GM19452 (cell line): Measurements from ENCODE around the gene PLA2G1B.
A peak's percentile ranks its signal among the peaks of the same experiment; 100 is the strongest.

Experiments used
- ATAC-seq: cut with Tn5 transposase; IDR thresholded peaks from one replicate; pipeline ENCODE4 v1.9.1; 2021; ENCODE audit not compliant: unreplicated experiment

Gene PLA2G1B

DNA sequence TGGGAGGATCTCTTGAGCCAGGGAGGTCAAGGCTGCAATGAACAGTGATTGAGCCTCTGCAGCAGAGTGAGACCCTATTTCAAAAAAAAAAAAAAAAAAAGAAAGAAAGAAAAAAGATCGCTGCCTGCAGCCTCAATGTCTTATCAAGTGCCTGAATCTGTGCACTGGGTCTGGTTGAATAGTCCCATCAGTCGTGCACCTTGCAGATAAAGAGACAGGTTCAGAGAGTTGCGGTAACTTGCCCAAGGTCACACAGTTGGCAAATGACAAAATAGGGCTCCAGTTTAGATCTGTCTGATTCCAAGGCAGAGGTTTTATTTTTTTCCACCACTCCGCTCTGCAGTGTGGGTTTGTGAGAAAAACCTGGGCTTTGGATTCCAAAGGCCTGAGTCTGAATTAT lies 649 bp upstream of the PLA2G1B start:
- ATAC-seq, result no peak

DNA sequence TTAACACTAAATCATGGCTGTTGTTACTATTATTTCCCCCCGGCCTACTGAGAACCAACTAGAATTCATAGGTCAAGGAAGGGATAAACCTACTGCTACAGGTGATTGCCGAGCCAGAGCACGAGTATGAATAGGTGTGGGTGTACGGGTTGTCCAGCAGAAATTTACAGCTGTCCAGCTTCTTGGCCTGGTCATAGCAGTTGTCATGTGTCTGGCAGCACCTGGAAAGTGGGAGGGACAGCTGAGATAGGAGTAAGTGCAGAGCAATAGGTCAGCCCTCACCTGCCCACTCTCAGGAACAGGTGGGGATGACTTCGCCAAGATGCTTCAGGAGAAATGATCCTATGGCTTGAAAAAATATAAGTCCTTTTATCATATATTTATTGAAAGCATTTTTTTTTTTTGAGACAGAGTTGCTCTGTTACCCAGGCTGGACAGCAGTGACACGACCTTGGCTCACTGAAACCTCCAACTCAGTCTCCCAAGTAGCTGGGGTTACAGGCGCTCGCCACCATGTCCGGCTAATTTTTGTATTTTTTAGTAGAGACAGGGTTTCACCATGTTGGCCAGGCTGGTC lies 2.6 kb downstream of the PLA2G1B start:
- ATAC-seq, result no peak

DNA sequence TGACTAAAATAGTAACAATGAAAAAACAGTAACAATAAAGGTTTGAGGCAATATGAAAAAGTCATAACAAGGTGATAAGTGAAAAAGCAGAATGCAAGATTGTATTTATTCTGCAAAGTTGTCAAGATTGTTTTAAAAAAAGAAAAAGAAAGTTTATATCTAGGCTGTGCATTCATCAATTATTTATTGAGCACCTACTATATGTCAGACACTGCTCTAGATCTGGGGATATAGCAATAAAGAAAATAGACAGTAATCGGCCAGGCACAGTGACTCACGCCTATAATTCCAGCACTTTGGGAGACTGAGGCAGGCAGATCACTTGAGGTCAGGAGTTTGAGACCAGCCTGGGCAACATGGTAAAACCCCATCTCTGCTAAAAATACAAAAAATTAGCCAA lies 3.8 kb downstream of the PLA2G1B start:
- ATAC-seq, result no peak

DNA sequence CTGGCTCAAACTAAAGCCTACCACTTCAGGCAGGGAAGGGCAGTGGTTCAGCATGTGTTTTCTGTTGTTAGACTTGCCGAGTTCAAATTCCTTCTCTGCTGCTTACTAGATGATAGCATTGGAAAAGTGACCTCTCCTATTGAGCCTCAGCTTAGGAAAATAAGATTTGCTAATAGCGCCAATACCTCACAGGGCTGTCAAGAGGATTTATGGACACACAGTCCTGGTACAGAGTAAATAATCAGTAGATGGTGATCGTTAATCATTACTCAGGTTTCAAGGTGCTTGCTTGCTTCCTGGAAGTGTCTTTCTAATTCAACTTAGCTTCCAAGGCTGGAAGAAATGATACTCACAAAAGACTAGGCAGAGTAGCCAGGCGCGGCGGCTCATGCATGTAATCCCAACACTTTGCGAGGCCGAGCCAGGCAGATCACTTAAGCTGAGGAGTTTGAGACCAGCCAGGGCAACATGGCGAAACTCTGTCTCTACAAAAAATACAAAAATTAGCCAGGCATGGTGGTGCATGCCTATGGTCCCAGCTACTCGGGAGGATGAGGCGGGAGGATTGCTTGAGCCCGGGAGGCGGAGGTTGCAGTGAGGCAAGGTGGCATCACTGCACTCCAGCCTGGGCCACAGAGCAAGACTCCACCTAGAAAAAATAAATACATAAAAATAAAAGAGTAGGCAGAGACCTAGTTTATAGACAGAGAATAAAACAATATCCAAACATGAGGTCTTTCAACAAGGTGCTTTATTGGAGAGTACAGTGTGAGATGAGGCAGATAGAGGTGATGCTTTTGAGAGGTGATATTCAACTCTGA lies 6.0 kb downstream of the PLA2G1B start:
- ATAC-seq, result no peak

DNA sequence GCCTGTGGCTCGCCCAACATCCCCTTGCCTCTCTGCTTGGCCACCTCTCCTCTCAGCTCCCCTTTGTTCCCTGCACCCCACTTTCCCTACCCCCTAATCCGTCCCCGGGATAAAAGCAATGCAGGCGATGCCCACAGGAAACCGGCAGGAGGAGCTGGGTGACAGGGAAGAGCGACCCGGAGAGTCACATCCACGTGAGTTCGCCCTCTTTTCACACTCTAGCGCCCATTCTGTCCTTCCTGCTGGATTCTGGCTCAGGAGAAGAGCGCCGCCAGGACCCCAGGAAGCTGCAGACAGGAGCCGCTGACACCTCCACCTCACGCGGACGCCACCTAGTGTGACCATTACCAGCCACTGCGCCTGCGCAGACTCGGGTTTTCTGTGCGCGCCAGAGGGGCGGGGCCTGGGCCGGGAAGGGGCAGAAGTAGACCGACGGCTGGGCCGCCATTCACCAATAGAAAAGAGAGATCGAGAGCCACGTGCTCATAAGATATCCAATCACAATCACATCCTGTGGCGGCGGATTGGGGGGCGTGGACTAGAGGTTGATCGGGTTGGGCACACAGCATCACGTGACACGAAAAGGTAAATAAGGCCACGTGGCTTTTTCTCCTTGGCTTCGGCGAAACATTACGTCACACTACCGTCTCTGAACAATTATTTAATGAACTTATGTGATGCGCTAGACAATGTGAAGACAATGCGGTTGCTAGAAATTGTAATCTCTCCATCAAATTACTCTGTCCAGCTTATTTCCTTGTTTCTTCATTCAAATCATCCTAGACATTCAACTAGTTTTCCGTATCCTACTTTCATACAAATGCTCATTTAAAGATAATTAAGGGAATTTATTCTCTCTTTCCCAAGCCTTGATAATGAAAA lies 10.1 kb downstream of the PLA2G1B start:
- peak; percentile 98 for ATAC-seq

DNA sequence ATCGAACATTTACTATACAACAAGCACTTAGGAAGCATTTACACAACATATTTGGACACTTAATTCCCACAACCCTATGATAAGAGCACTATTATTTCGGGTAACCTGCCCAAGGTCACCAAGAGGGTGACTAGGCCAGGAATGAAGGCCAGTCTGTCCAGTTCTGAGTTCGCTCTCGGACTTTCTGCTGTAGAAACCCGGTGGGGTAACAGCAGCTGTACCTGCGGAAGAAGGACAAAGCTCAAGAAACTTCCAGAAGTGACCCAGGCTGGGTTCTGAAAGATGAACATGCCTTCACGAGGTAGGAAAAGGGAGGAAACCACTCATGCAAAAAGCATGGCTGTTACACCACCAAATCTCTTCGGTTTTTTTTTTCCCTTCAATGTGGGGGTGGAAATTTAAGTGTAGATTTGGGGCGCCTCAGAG lies 10.8 kb downstream of the PLA2G1B start:
- no peak for ATAC-seq

DNA sequence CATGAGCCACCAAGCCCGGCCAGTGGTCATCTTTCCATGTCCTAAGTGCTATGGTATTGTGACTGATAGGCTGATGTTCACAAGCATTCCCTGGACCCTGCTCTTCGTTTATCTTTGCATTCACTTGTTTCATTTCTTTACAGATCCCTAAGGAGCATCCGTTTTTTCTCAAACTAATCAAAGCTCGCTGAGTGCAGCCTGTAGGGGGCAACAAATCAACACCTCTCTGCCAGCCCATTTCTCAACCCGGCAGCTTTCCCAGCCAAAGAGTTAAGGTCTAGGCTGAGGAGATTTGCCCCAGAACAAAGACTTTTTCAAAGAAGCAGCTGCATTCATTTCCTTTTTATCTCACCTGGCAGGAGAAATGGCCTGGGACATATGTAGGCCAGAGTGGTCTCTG lies 13.4 kb downstream of the PLA2G1B start:
- no peak for ATAC-seq

DNA sequence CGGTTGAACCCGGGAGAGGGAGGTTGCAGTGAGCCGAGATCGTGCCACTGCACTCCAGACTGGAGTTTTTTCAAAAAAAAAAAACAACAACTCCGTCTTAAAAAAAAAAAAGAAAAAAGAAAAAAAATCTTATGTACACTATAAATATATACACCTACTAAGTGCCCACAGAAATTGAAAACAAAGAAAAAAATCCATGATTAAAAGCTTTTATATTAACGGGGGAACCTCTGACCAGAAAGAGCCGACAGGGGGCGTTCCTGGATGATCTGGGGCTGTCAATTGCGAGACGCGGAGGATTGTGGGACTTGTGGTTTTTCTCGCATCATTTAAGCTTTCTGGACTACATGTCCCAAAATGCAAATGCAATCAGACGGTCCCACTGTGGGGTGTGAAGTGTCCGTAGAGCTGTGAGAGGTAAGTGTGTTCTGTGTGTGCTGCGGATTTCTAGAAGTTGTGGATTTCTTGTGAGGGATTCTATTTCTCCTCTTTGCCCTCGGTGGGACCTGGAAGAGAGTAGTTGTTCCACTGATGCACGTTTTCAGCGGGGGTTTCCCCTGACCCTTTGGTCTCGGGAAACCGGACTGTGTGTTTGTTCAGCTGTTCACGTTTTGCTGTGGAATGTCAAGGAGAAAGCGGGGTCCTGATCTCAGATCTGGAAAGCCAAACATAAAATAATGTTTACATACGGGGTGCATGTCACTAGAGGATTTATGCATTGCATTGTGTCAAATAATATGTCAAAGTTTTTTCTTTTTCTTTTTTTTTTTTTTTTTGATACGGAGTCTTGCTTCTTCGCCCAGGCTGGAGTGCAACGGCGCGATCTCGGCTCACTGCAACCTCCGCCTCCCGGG lies 25.4 kb downstream of the PLA2G1B start, which contains the start of gene SIRT4:
SIRT4 (plus strand) TSS at position 360 of the 854 bp plus-strand sequence. CDS start 1,241 bp downstream, outside the sequence.
- peak; percentile 94 for ATAC-seq

DNA sequence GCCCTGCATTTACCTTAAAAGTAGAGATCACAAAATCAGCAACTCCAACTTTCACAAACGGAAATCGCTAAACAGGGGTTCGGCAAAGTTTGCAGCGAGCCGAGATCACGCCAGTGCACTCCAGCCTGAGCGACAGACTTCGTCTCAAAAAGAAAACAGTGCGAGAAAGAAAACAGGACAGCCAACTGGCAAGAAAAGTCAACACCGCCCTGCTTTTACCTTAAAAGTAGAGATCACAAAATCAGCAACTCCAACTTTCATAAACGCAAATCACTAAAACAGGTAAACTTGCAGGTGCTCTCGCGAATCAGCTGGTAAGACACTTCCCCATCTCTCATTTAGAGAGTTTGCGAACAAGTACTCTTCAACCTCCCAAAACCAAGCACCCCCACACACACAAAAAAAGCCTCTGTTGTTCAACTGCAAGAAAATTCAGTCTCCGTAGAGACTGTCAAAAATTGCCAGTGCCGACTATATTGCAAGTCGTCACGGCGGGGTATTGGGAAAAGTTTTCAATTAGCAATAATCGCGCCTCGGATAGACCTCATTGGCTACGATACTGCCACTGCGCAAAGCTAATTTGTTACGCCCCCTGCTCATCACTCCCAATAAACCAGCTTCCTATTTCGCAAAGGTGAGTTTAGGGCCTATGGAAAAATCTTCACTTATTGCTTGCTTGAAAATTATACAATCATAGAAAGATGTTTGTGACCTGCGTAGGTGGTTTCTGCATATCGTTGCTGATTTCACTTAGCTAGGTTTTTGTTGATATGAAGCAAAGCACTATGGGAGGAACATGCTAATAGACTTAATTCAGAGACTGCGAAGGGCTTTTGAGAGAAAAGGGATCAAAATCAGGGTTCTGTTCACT lies 34.7 kb downstream of the PLA2G1B start, which contains the start of gene RNU4-1:
RNU4-1 (minus strand) TSS at position 577 of the 871 bp plus-strand sequence.
- ATAC-seq, result peak; percentile 46

DNA sequence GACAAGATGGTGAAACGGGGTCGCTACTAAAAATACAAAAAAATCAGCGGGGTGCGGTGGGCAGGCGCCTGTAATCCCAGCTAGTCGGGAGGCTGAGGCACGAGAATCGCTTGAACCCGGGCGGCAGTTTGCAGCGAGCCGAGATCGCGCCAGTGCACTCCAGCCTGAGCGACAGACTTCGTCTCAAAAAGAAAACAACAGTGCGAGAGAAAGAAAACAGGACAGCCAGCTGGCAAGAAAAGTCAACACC lies 35.2 kb downstream of the PLA2G1B start:
- no peak for ATAC-seq

DNA sequence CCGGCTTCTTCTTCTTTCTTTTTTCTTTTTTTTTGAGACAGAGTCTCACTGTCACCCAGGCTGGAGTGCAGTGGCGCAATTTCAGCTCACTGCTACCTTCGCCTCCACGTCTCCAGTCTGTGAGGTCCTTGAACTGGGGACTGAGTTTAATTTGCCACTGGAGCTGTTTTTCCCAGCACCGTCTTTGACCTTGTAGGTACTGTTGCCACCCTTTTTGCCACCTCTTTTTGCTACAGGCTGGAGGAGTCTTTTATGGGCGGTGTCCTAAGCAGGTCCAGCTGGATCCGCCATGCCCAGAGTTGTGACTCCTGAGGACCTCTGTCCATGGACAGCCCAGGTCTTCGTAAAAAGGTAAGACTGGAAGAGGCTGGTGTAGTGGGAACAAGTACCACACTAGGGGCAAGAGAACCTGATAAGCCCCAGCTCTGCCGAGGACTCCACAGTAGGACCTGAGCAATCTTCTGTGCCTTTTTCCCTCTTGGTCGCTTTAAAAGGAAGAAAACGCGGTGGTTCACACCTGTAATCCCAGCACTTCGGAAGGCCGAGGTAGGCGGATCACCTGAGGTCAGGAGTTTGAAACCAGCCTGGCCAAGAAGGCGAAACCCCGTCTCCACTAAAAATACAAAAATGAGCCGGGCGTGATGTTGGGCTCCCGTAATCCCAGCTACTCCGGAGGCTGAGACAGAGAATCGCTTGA lies 36.8 kb downstream of the PLA2G1B start:
- no peak for ATAC-seq

DNA sequence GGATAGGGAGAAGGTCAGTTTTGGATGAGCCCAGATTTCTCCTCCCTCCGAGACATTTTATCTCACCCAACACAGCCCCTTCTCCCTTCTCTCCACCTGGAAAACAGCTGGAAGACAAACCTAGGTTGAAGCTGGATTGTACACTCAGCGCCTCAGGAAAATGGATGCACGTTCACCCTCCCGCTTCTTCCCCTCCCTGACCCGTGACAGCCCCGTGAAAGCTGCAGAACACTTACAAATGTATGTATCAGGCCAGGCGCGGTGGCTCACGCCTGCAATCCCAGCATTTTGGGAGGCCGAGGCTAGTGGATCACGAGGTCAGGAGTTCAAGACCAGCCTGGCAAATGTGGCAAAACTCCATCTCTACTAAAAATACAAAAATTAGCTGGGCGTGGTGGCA lies 40.1 kb downstream of the PLA2G1B start:
- ATAC-seq, result no peak

DNA sequence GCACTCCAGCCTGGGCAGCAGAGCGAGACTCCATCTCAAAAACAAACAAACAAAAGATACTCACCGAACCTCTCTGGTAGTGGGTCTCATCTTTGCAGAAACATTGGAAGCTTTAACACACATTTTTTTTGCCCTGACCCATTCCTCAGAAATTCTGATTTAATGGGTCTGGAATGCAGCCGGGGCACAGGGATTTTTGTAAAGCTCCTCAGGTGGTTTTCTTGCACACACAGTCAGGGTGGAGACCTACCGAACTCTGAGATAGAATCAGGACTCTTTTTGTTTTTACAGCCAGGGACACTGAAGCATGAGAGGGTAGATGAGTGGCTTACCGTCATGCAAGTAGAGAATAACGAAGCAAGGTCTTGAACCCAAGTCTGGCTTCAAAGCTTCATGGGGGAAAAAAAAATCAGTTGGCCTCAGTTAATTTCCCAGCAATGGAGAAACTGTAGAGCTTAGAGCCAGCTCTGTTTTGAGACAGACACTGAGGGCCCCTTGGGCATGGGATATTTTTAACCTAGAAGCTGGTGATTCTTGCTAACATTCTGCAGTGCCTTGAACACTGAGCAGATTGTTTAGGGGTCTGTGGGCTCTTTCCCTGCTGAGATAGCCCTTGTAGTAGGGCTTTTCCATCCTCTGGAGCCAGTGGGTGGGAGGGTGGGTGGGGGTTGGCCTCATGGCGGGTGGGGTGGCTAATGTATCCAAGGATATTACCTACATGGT lies 40.6 kb downstream of the PLA2G1B start:
- no peak for ATAC-seq

DNA sequence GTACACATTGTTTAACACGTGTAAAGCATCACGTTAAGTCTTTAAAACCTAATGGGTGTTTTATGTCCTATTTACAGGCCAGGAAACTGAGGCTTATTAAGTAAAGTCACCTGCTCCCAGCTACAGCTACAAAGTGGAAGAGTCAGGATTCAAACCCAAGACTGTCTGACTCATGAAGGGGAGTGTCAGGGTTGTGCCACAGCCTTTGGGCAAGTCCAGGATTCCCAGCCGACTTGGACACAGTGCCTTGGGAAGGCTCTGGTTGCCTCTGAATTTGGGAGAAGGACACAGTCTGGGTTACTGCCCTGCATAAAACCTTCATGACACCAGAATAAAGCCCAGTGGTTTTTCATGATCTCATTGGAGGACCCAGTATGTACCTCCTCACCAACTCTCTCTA lies 43.2 kb downstream of the PLA2G1B start:
- no peak for ATAC-seq

DNA sequence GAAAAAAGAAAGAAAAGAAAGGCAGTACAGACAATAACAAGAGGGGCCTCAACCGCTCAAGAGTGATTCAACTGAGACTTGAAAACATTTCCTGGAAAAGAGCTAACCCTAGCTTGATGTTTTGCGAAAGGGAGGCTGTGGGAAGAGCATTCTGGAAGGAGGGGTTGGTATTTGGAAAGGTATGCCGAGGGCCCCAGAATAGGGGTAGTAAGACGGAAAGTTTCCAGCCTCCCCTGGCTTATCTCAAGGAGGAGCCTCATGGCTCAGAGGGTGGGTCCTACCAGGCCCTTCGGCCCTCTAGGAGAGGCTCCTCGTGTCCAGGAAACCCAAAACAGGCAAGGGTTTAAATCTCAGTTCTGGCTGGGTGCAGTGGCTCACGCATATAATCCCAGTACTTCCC lies 44.3 kb downstream of the PLA2G1B start:
- no peak for ATAC-seq

DNA sequence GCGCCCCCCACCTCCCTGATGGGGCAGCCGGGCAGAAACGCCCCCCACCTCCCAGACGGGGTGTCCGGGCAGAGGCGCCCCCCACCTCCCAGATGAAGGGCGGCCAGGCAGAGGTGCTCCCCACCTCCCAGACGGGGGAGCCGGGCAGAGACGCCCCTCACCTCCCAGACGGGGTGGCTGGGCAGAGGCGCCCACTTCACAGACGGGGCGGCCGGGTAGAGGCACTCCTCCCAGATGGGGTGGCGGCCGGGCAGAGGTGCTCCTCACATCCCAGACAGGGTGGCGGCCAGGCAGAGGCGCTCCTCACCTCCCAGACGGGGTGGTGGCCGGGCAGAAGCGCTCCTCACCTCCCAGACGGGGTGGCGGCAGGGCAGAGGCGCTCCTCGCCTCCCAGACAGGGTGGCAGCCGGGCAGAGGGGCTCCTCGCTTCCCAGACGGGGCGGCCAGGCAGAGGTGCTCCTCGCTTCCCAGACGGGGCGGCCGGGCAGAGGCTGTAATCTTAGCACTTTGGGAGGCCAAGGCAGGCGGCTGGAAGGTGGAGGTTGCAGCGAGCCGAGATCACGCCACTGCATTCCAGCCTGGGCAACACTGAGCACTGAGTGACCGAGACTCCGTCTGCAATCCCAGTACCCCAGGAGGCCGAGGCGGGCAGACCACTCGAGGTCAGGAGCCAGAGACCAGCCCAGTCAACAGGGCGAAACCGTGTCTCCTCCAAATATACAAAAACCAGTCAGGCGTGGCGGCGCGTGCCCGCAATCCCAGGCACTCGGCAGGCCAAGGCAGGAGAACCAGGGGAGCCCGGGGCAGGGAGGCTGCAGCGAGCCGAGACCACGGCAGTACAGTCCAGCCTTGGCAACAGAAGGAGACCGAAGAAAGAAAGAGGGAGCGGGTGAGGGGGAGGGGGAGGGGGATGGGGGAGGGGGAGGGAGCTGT lies 49.2 kb downstream of the PLA2G1B start:
- no peak for ATAC-seq

DNA sequence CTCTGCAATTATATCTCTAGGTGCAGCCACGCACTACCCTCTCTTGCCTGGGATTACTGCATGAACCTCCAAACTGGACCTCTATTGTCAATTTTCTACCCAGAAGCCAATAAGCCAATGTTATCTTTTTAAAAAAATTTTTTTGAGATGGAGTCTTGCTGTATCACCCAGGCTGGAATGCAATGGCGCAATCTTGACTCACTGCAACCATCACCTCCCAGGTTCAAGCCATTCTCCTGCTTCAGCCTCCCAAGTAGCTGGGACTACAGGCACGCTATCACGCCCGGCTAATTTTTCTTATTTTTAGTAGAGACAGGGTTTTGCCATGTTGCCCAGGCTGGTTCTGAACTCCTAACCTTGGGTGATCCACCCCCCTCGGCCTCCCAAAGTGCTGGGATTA lies 50.8 kb downstream of the PLA2G1B start:
- ATAC-seq, result no peak
